Stimulated activated CD4-positive, alpha-beta T cell treated with anti-CD3 and anti-CD28 coated beads, Interleukin-2, amount 100 ng/mL, for 4 hours (primary cell): ENCODE results near the gene TIMP1.

Experiments
- DNase-seq: peaks from one replicate; pipeline ENCODE4 v3.0.0-alpha.2; 2020; ENCODE audit warnings: low read depth

The TIMP1 gene

GRCh38 chrX:47634871-47635575 lies 52.8 kb downstream of the TIMP1 start:
- no peak for DNase-seq
